Fibroblast of skin of scalp (primary cell): ENCODE measurements around the gene ACIN1.

Source experiments
- DNase-seq: peaks from one replicate; pipeline ENCODE4 v3.0.0-alpha.2; 2013

Gene ACIN1

DNA sequence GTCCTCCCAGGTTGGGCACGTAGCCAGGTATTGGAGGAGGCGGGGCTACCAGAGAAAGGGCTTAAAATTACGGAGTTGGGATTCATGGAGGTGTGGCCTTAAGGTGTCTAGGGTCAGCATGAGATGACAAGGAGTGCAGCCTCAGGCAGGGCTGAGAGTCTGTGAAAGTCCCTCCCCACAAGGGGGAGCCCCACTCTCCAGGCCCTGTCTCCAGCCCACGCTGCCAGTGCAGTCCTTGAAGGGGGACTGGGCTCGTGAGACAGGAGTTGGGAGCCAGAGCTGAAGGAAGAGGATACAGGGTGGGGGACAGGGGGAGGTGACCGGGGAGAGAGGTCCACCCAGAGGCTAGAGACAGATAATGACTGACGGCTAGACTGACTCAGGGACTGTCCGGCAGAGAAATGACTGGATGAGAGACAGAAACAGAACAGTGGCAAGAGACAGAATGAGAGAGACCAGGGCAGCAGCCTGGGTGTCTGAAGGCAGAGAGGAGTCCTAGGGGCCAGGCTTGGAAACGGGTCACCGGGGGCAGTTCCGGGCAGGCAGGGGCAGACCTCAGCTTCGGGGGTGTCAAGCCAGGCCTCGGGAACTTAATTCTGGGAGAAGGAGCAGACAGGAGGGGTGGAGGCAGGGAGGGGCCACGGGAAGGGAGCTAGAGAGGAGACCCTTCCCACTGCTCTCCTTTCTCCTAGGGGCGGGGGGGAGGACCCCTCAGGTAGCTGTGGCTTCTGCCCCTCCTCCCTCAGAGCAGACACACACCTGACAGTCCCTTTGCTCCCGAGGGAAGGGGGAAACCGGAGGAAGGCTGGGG lies 38.6 kb downstream of the ACIN1 start:
- DNase-seq = peak; percentile 68

DNA sequence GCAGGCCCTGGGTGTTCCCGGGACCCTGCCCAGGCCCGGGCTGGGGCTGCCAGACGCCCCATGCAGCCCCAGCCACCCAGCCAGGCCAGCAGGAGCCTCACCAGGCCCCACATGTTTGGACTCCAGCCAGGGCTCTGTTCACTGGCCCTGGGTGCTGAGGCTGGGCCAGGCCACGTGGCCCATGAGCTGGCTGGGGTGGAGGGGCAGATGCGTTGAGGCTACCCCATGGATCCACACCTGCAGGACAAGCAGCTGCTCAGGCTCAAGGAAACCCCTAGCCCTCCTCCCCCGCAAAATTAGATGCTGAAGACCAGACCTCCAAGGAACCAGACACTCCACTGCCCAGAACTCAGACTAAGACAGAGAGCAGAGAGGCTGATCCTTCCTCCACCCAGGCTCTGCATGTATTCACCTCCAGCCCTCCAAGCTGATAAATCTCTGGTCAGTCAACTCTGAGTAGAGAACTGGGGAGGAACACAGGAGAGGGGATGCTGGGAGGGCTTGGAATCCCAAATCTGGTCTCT lies 39.3 kb downstream of the ACIN1 start:
- no peak for DNase-seq

DNA sequence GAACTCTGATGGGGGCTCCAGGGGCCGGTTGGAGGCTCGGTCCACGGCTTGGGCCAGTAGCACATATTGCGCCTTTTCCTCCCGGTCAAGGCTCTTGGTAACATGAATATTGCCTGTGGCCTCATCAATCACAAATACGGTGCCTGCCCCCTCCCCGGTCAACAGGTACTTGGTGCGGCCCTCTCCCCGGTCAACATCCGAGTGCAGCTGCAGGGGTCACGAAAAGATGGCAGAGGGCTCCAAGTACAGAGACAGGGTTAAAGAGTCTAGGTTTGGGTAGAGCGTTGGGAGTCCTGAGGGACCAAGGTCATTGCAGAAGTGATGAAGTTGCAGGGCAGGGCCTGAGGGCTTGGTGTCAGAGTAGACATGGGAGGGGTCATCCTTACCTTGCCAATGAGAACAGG lies 39.8 kb downstream of the ACIN1 start:
- no peak for DNase-seq

DNA sequence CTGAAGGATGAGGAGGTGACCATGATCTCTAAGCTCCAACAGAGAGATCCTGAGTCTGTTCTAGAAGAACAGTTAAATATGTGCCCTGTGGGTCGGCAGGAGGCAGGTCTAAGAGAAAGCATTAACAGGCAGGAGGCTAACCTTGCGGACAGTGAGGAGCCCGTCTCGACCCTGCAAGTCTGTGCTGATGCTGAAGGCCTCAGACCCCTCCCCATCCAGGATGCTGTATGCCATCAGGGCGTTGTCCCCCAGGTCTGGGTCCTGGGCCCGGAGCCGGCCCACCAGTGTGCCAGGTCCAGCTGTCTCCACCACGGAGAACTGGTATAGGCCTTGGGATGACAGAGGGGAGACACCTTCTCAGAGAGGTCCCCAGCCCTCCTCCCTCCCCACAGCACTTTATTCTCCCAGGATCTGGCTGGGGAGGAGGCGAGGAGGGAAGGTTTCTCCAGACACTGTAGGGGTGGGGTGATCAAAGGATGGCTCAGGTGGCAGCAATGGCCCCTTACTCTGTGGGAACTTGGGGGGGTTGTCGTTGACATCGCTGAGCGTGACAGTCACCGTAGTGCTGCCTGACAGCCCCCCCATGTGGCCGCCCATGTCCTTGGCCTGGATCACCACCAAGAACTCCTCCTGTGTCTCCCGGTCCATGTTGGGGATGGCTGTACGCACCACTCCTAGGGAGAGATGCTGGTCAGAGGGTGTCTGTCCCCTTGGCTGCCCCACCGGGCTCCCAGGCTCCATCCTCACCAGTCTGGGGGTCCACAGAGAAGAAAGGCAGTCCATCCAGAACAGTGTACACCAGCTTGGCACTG lies 40.7 kb downstream of the ACIN1 start:
- no peak for DNase-seq

DNA sequence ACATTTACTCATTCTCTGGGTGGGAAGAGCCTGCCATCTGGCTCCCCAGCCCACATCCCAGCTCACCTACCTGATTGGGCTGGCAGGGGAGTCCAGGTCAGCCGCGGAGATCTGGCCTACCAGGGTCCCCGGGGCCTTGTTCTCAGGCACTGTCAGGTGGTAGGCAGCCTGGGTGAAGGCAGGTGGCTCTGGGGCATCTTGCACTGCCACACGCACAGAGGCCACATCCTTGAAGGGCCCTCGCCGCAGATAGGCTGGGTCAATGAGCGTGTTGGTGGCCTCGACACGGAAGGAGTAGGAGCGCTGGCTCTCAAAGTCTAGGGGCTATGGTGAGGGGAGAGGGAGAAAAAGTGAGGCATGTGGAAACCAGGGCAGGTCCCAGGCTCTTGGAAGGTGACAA lies 41.5 kb downstream of the ACIN1 start:
- DNase-seq = no peak

DNA sequence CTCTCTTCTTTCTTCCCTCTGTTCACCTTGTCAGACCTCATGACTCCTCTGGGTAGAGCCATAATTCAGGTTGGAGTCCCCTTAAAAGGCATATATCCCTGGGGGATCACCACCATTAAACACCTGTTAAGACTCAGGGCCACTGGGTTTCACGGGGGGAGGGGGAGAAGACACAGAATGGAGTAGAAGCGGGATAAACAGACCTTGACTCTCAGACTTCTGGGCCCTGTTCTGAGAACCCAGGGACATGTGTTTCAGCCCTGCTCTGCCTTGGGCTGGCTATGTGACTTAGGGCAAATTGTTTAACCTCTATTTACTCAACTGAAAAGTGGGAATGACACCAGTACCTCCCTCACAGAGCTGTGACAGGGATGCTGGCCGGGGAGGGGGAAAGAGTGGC lies 42.3 kb downstream of the ACIN1 start:
- DNase-seq = no peak

DNA sequence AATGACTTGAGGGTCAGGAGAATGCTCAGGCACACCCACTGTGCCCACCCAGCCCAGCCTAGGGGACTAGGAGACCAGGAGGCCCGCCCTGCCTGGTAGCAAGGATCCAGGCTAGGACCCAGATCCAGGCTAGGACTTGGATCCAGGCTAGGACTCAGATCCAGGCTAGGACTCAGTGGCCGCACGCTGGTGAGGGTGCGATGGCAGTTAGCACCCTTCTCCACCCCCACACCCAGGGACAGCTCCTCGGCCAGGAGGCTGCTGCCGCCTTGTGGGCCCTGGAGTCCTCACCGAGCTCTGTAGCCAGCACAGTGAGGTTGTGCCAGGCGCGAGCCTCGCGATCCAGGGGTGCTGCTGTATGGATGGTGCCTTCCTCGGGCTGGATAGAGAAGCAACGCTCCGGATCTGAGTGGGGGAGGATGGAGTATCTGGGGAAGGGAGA lies 42.7 kb downstream of the ACIN1 start:
- no peak for DNase-seq

DNA sequence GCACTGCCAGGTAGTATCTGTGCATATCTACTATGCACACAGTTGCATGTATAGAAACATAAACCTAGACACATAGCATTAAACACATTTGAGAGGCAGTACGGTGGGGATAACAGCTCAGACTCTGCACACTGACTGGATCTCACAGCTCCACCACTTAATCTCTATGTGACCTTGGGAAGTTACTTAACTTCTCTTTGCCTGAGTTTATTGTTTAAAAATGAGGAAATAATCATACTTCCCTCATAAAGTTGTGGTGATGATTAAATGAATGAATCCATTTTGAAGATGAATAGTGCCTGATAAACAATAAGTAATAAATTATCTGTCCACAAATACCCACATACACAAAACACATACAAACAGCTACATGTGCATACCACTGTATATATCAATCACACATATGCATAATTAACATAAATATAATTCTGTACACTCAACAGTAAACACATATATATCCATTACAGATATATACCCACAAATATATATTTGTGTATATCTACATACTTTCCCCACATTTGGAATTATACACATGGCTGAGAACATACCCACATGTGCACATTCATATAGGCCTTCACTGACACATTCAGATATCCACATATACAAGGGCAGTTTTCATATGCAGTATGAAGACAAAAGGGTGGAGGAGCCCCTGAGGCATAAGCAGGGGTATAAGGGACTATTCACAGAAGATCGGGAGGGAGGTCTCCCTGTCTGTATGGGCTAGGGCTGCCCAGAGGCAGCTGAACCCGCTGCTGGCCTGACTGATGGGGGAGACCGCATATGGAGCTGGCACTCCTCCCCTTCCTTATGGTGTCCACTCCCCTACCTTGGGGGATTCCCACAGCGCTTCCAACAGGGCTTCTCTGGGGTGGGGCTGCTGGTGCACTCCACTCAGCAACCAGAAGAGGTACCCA lies 43.5 kb downstream of the ACIN1 start:
- DNase-seq = no peak

DNA sequence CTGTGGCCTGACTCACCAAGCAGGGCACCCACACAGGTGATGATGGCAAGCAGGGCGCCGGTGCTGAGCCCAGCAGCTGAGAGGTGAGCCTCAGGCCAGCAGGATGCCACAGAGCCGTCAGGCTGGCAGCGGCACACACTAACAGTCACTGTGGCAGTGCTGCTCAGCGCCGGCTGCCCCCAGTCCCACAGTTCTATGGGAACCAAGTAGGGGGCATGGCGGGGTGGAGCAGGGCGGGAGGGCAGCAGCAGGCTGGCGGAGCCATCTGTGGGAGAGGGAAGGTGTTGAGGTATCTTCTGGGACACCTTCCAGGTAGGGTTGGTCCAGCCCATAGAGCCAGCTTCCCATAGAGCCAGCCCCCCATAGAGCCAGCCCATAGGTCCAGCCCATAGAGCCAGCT lies 45.9 kb downstream of the ACIN1 start:
- DNase-seq = no peak

DNA sequence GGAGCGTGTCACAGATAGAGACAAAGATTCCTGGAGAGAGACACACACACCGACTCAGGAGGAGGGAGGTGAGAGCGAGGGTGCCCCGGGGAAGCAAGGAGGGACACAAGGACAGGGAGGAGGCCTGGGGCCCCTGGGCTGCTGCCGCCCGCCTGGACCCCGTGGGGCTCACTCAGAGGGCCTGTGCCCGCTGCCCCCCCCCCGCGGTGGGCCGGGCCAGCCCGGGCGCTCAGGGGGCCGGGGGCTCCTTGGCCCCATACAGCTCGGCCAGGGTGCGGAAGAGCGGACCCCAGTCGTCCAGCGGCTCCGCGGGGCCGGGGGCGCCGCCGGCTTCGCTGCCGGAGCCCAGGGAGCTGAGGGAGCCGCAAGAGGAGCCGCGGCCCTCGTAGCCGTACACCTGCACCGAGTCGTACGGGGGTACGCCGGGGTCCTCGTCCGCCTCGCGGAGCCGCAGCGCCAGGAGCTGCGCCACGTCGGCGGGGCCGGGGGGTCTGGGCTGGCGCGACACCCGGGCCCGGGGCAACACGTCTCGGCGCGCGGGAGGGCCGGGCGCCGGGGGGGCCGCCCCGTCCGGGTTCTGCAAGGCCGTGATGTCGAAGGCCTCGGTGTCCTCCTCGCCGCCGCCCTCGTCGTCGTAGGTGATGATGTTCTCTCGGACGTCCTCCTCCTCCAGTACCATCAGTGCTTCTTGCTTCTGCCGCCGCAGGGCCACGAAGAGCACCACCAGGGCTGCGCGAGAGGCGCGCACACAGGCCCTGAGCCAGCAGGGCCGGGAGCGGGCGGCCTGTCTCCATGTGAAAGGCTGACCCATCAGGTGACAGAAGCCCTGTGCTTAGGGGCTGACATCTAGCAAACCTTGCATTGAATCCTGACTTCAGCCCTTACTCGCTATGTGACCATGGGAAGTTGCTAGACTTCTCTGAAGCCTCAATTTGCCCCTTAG lies 46.9 kb downstream of the ACIN1 start:
- DNase-seq = no peak

DNA sequence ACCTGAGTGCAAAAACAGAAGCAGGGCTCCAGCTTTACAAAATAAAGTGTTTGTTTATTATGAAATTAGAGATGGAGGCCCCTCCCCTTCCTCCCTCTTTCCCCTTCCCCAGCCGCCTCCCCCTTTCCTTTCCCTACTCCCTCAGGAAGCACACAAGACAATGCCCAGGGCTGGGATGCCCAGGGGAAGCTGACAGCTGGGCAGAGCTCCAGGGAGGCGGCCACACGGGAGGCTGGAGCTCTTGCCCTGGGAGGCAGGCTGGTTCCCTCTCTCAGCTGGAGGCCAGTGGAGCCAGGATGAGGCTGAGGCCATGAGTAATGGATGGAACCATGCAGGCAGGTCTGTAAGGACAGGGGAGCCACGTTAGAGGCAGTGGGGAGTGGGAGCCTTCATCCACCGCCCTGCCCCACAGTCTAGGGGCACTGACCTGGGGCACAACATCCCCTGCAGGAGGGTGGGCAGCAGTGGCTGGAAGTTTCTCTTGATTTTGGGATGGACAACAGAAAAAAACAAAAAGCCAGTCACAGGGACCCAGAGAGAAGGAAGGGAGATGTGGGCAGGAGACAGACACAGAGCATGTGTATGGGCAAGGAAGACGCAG lies 47.8 kb downstream of the ACIN1 start:
- DNase-seq = peak; percentile 64

DNA sequence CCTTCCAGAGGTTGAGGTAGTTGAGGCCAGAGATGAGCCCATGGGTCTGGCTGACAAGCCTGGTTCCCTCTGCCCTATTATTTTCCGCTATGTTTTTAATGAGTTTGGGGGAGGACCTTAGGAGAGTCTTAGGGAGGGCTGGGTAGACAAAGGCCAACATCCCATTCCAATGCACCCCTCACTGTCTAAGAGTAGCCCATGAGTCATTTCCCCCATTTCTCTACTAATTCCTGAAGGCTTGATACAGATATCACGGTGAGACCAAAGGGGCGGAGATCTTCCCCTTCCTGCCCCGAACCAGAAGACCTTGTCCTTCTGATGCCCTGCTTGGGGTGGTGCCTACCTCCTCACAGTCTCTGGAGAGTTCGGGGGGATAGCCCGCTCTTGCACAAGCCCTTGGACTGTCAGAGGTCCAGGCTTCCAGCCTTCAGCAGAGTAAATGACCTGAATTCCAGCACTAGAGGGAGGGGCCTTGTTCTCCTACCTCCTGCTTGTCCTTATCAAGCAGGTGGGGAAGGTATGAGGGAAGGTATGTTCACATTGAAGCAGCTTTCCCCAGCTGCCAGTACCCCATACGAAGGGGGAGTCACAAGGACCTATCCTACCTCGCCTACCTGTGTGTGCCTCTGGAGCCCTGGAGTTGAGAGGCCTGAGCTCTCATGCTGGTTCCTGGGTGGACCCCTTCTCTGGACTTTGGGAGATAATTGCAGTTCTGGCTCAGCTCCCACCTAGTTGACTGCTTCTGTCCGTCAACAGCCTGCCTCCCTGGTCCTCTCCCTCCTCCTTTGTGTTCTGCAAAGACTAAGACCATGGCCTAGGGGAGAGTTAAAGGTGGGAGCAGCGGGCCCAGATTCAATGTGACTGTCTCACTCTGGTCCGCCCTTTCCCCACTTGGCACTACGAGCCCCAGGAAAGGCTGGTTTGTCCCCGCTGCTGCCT lies 49.2 kb downstream of the ACIN1 start:
- peak; percentile 12 for DNase-seq

DNA sequence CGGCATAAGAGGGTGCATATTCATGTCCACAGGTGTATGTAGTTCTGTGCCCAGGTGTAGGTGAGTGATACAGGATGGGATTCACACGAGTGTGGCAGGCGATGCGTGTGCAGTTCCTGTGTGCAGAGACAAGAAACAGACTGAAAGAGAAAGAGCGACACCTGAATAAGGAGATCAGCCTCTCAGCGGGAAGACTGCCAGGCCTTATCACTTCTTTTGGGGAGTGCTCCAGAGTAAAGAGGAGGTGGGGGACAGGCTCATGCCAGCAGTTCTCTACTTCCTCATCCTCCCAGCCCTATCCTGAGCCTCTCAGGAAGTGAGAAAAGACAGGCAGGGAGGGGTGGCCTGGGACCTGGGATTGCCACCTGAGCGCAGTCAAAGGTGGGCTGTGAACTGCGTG lies 50.1 kb downstream of the ACIN1 start:
- no peak for DNase-seq

DNA sequence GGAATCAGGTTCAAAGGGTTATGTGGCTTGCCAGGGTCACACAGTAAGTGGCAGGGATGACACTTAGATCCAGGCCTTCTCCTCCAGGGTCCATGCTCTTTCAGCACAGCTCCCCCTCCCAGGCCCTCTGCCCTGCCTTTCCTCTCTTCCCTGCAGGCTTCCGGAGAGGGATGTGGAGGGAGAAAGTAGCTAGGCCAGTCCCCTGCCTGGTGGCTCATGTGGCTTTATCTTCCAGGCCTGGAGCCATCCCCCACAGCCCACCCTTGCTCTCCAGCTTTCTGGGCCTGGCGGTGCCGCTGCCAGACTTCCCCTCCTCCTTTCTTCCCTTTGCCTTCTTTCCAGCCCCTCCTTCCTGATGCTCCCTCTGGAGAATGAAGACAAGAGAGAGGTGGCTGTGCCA lies 51.2 kb downstream of the ACIN1 start:
- no peak for DNase-seq

DNA sequence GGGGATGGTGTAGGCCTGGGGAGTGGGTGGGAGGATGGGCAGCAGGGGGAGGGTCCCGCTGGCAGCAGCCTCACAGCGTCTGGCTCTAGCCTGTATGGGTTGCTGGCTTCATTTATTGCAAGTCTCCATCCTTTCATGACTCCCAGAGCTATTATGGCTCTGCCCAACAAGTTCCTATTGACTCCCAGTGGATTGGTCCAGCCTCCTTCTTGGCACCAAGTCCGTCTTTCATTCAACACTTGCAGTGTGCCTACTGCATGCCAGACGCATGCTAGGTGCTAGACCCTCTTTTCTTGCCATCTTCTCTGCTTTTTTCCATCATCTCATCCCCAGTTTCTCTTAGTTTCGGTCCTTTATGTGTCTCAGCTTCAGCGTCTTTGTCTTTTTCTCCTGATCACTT lies 51.8 kb downstream of the ACIN1 start:
- no peak for DNase-seq

DNA sequence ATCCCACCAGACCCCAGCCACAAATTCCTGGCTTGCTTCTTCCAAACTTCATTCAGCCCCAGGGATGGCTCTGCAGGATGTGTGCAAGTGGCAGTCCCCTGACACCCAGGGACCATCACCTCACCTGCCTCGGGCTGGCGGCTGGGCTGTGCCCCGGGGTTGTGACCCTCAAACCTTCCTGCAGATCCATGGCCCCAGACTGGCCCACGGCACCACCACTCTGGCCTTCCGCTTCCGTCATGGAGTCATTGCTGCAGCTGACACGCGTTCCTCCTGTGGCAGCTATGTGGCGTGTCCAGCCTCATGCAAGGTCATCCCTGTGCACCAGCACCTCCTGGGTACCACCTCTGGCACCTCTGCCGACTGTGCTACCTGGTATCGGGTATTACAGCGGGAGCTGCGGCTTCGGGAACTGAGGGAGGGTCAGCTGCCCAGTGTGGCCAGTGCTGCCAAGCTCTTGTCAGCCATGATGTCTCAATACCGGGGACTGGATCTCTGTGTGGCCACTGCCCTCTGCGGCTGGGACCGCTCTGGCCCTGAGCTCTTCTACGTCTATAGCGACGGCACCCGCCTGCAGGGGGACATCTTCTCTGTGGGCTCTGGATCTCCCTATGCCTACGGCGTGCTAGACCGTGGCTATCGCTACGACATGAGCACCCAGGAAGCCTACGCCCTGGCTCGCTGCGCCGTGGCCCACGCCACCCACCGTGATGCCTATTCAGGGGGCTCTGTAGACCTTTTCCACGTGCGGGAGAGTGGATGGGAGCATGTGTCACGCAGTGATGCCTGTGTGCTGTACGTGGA lies 52.6 kb downstream of the ACIN1 start, which contains the start of gene PSMB11:
Gene PSMB11, plus strand, starts transcription at position 51 of the 804 bp plus-strand sequence. Its CDS starts 14 bp downstream, at position 65.
- no peak for DNase-seq

DNA sequence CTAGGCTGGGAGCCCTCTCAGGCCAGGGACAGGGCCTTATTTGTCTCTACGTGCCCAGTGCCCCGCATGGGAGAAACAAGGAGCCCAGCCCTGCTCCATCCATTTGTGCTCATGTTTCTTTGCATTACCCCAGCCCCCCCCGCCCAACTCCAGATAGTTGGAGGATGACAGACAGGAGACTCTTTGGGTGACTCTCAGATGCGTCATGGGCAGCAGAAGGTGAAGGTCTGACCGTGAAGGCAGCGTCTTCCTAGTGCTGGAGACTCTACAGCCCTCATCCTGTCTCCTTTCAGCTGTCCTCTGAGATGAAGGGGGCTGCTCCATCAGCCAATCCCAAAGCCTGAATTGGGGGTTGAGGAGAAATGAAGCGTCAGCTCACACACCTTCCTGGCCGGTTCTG lies 53.2 kb downstream of the ACIN1 start:
- DNase-seq = no peak

DNA sequence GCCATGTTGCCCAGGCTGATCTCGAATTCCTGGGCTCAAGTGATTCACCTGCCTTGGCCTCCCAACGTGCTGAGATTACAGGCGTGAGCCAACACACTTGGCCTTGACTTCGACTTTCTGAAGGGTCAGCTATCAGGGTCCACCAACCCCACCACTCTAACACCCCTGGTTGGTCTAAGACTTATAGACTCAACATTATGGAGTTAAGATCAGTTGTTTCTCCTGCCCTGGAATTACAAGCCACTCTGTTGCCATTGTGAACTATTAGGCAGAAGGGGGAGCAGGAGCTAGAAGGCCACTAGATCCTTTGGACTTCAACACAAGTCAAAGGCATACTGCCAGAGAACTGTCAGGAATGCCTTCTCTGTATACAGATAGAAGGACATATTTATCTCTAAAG lies 54.8 kb downstream of the ACIN1 start:
- DNase-seq = no peak
